GM21576 (cell line): Measurements from ENCODE around the gene CLEC7A.

Experiments used
- ATAC-seq: cut with Tn5 transposase; IDR thresholded peaks from one replicate; pipeline ENCODE4 v1.9.1; 2021; ENCODE audit warnings: mild to moderate bottlenecking, moderate library complexity; ENCODE audit not compliant: unreplicated experiment

The CLEC7A gene

GRCh38 chr12:10097521-10097920 is 32.5 kb downstream of the CLEC7A start:
- ATAC-seq, result no peak

- no peak for ATAC-seq
Observed at GRCh38 chr12:10095971-10096370, 34.0 kb downstream of the CLEC7A start.

- ATAC-seq, result no peak
Observed at GRCh38 chr12:10094646-10095395, 35.2 kb downstream of the CLEC7A start.

- ATAC-seq, result no peak
Observed at GRCh38 chr12:10088955-10089900, 40.8 kb downstream of the CLEC7A start.

GRCh38 chr12:10088031-10088430 is 42.0 kb downstream of the CLEC7A start:
- ATAC-seq, result no peak

- no peak for ATAC-seq
Observed at GRCh38 chr12:10086387-10086786, 43.6 kb downstream of the CLEC7A start.

- no peak for ATAC-seq
Observed at GRCh38 chr12:10084733-10085132, 45.3 kb downstream of the CLEC7A start.

- ATAC-seq, result no peak
Observed at GRCh38 chr12:10082117-10082874, 47.7 kb downstream of the CLEC7A start.

- ATAC-seq, result no peak
Observed at GRCh38 chr12:10075451-10075850, 54.5 kb downstream of the CLEC7A start.

GRCh38 chr12:10073261-10073660 is 56.7 kb downstream of the CLEC7A start:
- no peak for ATAC-seq

GRCh38 chr12:10072131-10072530 is 57.9 kb downstream of the CLEC7A start:
- no peak for ATAC-seq

GRCh38 chr12:10070380-10070779 is 59.6 kb downstream of the CLEC7A start:
- no peak for ATAC-seq

GRCh38 chr12:10069976-10070375 is 60.0 kb downstream of the CLEC7A start:
- ATAC-seq, result no peak

- no peak for ATAC-seq
Observed at GRCh38 chr12:10069099-10069498, 60.9 kb downstream of the CLEC7A start.

GRCh38 chr12:10068644-10069043 is 61.4 kb downstream of the CLEC7A start:
- ATAC-seq, result no peak

- ATAC-seq, result no peak
Observed at GRCh38 chr12:10067942-10068341, 62.1 kb downstream of the CLEC7A start.

- no peak for ATAC-seq
Observed at GRCh38 chr12:10067264-10067663, 62.7 kb downstream of the CLEC7A start.
